ENCODE measurements around the gene GDF10. TPM values are rescaled to one million over a fixed set of nuclear protein-coding genes. Genes with fewer than 3 reads are reported as not detected.

Gene GDF10
- total and polyA plus RNA-seq, 9 of the 15 experiments (the other 6 are each of a cell fraction or from before 2014, with no cell fraction given), result 0.03 to 0.20 (median 0.11) TPM; not detected in 6

GRCh38 chr10:47336387-47337134 is 36.6 kb downstream of the GDF10 start (continued):
- TF ChIP-seq NRF1 (conservative IDR thresholded peaks at IDR 0.05 in 1 of 2, IDR thresholded peaks at IDR 0.05 in 1 of 2) (peak; percentile 14 to 29; a peak in 1 of 4 replicates), EZH2 (IDR thresholded peaks at IDR 0.05; ENCODE audit: borderline replicate concordance, low read depth, low read length) (0 out of 2 replicates have a peak, but pooled peaks have one; percentile 45), ZNF217 (CRISPR knock-in tag; IDR thresholded peaks at IDR 0.05) (no peak), SMARCA5 (IDR thresholded peaks at IDR 0.05) (no peak), ESRRB (CRISPR knock-in tag; IDR thresholded peaks at IDR 0.05; ENCODE audit: borderline replicate concordance) (no peak), DIDO1 (tag; IDR thresholded peaks at IDR 0.05; ENCODE audit: low read depth) (no peak), MYC (IDR thresholded peaks at IDR 0.05; ENCODE audit: low read depth, low read length) (0 out of 2 replicates have a peak, but pooled peaks have one; percentile 28), MYC (CRISPR knock-in tag; IDR thresholded peaks at IDR 0.05; ENCODE audit: borderline replicate concordance, low read depth) (no peak), IRF2 (CRISPR knock-in tag; IDR thresholded peaks at IDR 0.05) (no peak), SRSF9 (IDR thresholded peaks at IDR 0.05; ENCODE audit: borderline replicate concordance, low read depth, low read length) (no peak), SUPT5H (IDR thresholded peaks at IDR 0.05) (no peak), SAP30 (IDR thresholded peaks at IDR 0.05; ENCODE audit: borderline replicate concordance, insufficient read depth, low read depth, low read length, poor library complexity, severe bottlenecking) (no peak), TARDBP (IDR thresholded peaks at IDR 0.05) (no peak), ETV5 (CRISPR knock-in tag; IDR thresholded peaks at IDR 0.05; ENCODE audit: low read depth) (no peak), GABPB2 (CRISPR knock-in tag; conservative IDR thresholded peaks at IDR 0.05) (no peak), CTCF (IDR thresholded peaks at IDR 0.05 in 2 of 3, conservative IDR thresholded peaks at IDR 0.05 in 1 of 3; ENCODE audit: insufficient read depth in 2 of 3, low read depth in 1 of 3, low read length in 3 of 3) (no peak), HDAC3 (IDR thresholded peaks at IDR 0.05; ENCODE audit: borderline replicate concordance, partially characterized antibody) (peak; percentile 58), ZNF124 (CRISPR knock-in tag; IDR thresholded peaks at IDR 0.05) (no peak), CUX1 (CRISPR knock-in tag; IDR thresholded peaks at IDR 0.05) (0 out of 2 replicates have a peak, but pooled peaks have one; percentile 23), ZKSCAN3 (CRISPR knock-in tag; IDR thresholded peaks at IDR 0.05) (no peak), MIER1 (IDR thresholded peaks at IDR 0.05; ENCODE audit: low read depth) (no peak), ZNF766 (CRISPR knock-in tag; conservative IDR thresholded peaks at IDR 0.05) (peak; percentile 80), STAT5A (IDR thresholded peaks at IDR 0.05; ENCODE audit: borderline replicate concordance, low read length) (peak; percentile 94)

All from K562 (cell line).